Endothelial cell of umbilical vein (primary cell): ENCODE measurements around the gene KCNG2.

Source experiments
- CTCF ChIP-seq, 2 donors: IDR thresholded peaks; 1 replicate in 1 of 2; 2 replicates in 1 of 2; pipeline ENCODE4 v1.5.1; 2011; ENCODE audit warnings: low read length in 2 of 2, mild to moderate bottlenecking in 2 of 2, moderate library complexity in 2 of 2, control low read depth in 1 of 2, inconsistent platforms in 1 of 2, low read depth in 1 of 2; ENCODE audit not compliant: insufficient read depth in 1 of 2; ENCODE audit errors: extremely low read depth in 1 of 2
- EZH2 ChIP-seq: IDR thresholded peaks from 2 replicates; pipeline ENCODE4 v1.6.1; 2012; ENCODE audit warnings: borderline replicate concordance, low read depth, mild to moderate bottlenecking, moderate library complexity, low read length, inconsistent platforms; ENCODE audit not compliant: severe bottlenecking
- FOS ChIP-seq: IDR thresholded peaks from 2 replicates; pipeline ENCODE4 v1.6.1; 2011; ENCODE audit warnings: mild to moderate bottlenecking, low read length, moderate library complexity, borderline replicate concordance; ENCODE audit not compliant: insufficient read depth
- GATA2 ChIP-seq: IDR thresholded peaks from 2 replicates; pipeline ENCODE4 v1.7.0; 2011; ENCODE audit warnings: low read depth, mild to moderate bottlenecking, moderate library complexity, mixed read lengths, low read length; ENCODE audit not compliant: insufficient read length, insufficient read depth
- MAX ChIP-seq: IDR thresholded peaks from 2 replicates; pipeline ENCODE4 v1.6.1; 2011; ENCODE audit not compliant: insufficient read depth, insufficient read length
- POLR2A ChIP-seq: IDR thresholded peaks from 2 replicates; pipeline ENCODE4 v1.6.1; 2012; ENCODE audit warnings: low read depth, mild to moderate bottlenecking, control low read depth, low read length
- POLR2AphosphoS5 ChIP-seq: IDR thresholded peaks from 2 replicates; pipeline ENCODE4 v1.6.1; 2012; ENCODE audit warnings: low read depth, mild to moderate bottlenecking, control low read depth, low read length, moderate library complexity; ENCODE audit not compliant: insufficient read depth

- no peak for TF ChIP-seq POLR2AphosphoS5
- no peak for TF ChIP-seq CTCF (IDR thresholded peaks at IDR 0.05; ENCODE audit: extremely low read depth in 1 of 2, insufficient read depth in 1 of 2, low read depth in 1 of 2, low read length in 2 of 2)
- no peak for TF ChIP-seq FOS
- TF ChIP-seq POLR2A = no peak
- TF ChIP-seq MAX = no peak
- TF ChIP-seq GATA2 = no peak
- no peak for TF ChIP-seq EZH2
Measured at GRCh38 chr18:79941473-79942119, 143.9 kb downstream of the KCNG2 start.
